ENCODE measurements around the gene SORCS2. TPM values are rescaled to one million over a fixed set of nuclear protein-coding genes. Genes with fewer than 3 reads are reported as not detected.
A peak's percentile ranks its signal among the peaks of the same experiment; 100 is the strongest.

The SORCS2 gene
- total and polyA plus RNA-seq, 2 of the 4 experiments (the other 2 are of a cell fraction) = 0.36 to 0.62 TPM

DNA sequence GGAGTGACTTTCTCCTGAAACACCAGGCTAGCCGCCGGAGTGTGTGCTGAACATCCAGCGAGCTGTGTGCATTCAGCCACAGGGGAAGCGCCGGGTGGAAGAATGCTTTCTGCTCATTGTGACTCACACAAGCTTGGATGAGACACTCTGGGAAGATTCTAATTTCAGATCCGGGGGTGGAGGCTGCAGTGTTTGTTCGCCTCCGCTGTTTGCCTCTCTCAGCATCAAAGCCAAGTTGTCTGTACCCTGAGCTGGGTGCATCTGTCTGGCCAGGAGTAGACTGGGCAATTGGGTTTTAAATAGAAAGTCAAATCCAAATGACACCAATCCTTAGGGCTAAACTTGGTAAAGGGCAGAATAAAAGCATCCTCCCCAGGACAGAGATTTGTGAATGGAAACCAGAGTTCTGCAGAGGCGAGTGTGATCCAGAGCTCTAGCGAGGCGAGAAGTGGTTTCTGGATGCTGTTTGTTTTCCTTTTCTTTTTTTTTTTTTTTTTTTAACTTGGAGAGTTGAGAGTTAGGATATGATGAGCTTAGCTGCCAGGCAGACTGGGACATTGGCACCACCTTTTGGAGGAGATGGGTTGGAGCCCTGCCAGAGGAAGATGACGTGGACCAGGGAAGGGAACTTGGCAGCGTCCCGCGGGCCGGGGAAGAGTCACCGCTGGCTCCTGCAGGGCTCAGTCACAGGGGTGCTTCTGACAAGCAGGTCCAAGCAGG, 438.4 kb downstream of the SORCS2 start:
- H3K23ac ChIP-seq (ENCODE audit: low read depth, low read length) = no peak overlapping the region
- POLR2A ChIA-PET (ENCODE audit: unreplicated experiment) = interaction anchor here (0.6 kb wide), 1 partner anchor 9 kb away, joined by 3 read pairs; no protein-coding TSS in a partner anchor
- peak overlapping the region; percentile 71 for H2AK9ac ChIP-seq (replicated peaks; ENCODE audit: low read depth, low read length, poor library complexity)
- TF ChIP-seq MAZ (IDR thresholded peaks at IDR 0.05; ENCODE audit: borderline replicate concordance, low read depth, low read length) = 0 out of 2 replicates have a peak, but pooled peaks have one; percentile 7
- peak; percentile 45 for TF ChIP-seq RCOR1 (IDR thresholded peaks at IDR 0.05; ENCODE audit: insufficient replicate concordance, low read length)
- TF ChIP-seq, protein P1, sequence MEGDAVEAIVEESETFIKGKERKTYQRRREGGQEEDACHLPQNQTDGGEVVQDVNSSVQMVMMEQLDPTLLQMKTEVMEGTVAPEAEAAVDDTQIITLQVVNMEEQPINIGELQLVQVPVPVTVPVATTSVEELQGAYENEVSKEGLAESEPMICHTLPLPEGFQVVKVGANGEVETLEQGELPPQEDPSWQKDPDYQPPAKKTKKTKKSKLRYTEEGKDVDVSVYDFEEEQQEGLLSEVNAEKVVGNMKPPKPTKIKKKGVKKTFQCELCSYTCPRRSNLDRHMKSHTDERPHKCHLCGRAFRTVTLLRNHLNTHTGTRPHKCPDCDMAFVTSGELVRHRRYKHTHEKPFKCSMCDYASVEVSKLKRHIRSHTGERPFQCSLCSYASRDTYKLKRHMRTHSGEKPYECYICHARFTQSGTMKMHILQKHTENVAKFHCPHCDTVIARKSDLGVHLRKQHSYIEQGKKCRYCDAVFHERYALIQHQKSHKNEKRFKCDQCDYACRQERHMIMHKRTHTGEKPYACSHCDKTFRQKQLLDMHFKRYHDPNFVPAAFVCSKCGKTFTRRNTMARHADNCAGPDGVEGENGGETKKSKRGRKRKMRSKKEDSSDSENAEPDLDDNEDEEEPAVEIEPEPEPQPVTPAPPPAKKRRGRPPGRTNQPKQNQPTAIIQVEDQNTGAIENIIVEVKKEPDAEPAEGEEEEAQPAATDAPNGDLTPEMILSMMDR (conservative IDR thresholded peaks at IDR 0.05; ENCODE audit: low read depth, low read length) = 0 out of 2 replicates have a peak, but pooled peaks have one; percentile 11
- TF ChIP-seq FOS (IDR thresholded peaks at IDR 0.05; ENCODE audit: low read depth, low read length) = peak; percentile 79
- no peak; the same call in 1 of the 2 replicates for TF ChIP-seq POLR2A (IDR thresholded peaks at IDR 0.05; ENCODE audit: low read depth, low read length)
- no peak for TF ChIP-seq RFX5 (IDR thresholded peaks at IDR 0.05; ENCODE audit: low read depth, low read length)
- peak; percentile 29; the same call in 1 of the 2 replicates for TF ChIP-seq RAD21 (IDR thresholded peaks at IDR 0.05; ENCODE audit: low read length)
- peak; percentile 49 for TF ChIP-seq BHLHE40 (IDR thresholded peaks at IDR 0.05; ENCODE audit: low read depth, low read length)
- TF ChIP-seq NFE2L2 (IDR thresholded peaks at IDR 0.05; ENCODE audit: low read depth, low read length) = no peak
- peak overlapping the region; percentile 72 for H3K4me2 ChIP-seq (ENCODE audit: low read depth, low read length)
- dilution Hi-C loops (cut with HindIII; ENCODE audit: low sequenced_read_pairs, unreplicated experiment) (no loop called here), intact Hi-C loops (cut with micrococcal nuclease) (no loop called here), in situ Hi-C loops (cut with MboI; ENCODE audit: low sequenced_read_pairs) (no loop called here)
- H4K20me1 ChIP-seq (ENCODE audit: insufficient read depth, low read length) = peaks cover 6% of the 10 kb centered on the region
- H3K36me3 ChIP-seq (ENCODE audit: control insufficient read depth, insufficient read depth, low read length) = no peaks in the 10 kb centered on the region
- CTCF ChIA-PET = no interaction called here
- H3K27me3 ChIP-seq (ENCODE audit: control insufficient read depth, insufficient read depth, low read length) = peaks cover 4% of the 10 kb centered on the region; the same call in 1 of the 2 replicates
- H2BK20ac ChIP-seq (ENCODE audit: low read depth, low read length) = peak overlapping the region; percentile 73; the same call in 1 of the 2 replicates
- no peaks in the 10 kb centered on the region for H3K9me3 ChIP-seq (ENCODE audit: control insufficient read depth, insufficient read depth, low read length)
- H3K4ac ChIP-seq (ENCODE audit: low read depth, low read length) = peak overlapping the region; percentile 66; the same call in 1 of the 2 replicates
- H3K56ac ChIP-seq (ENCODE audit: extremely low read depth, insufficient read depth, low read length) = peak overlapping the region; percentile 21; the same call in 1 of the 2 replicates
- peaks cover 12% of the 10 kb centered on the region; the same call in 1 of the 2 replicates for H3K9me1 ChIP-seq (ENCODE audit: insufficient read depth, low read length)
- H2AFZ ChIP-seq (replicated peaks; ENCODE audit: low read length, poor library complexity) = peak overlapping the region; percentile 71
- BruUV-seq (replicated peaks) = no TSS peak
- H3K18ac ChIP-seq (ENCODE audit: low read depth, low read length) = no peak overlapping the region
- peak overlapping the region in 1 of 2 experiments; percentile 15; a peak in 1 of 4 replicates for H4K8ac ChIP-seq (ENCODE audit: low read depth in 2 of 2, low read length in 2 of 2)
- H3K9ac ChIP-seq (ENCODE audit: low read depth, low read length) = no peak overlapping the region
- peak overlapping the region; percentile 72; the same call in 1 of the 2 replicates for H3K14ac ChIP-seq (replicated peaks; ENCODE audit: low read depth, low read length)
- H2BK120ac ChIP-seq (ENCODE audit: low read depth, low read length) = peak overlapping the region; percentile 60; the same call in 1 of the 2 replicates
- peak; percentile 89 for DNase-seq
- ATAC-seq (ENCODE audit: low read depth) = peak; percentile 93
- no peak overlapping the region; the same call in 2 of the 3 replicates for H2BK15ac ChIP-seq (ENCODE audit: low read depth, low read length)
- H4K91ac ChIP-seq (ENCODE audit: insufficient read depth, low read depth, low read length) = no peak overlapping the region; the same call in 1 of the 2 replicates
- H2BK5ac ChIP-seq (ENCODE audit: low read depth, low read length, poor library complexity, severe bottlenecking) = no peak overlapping the region
- H4K5ac ChIP-seq (ENCODE audit: low read depth, low read length) = no peak overlapping the region
- H3K27ac ChIP-seq (ENCODE audit: insufficient read depth, low read length) = no peak overlapping the region
- WGBS, 2 experiments (ENCODE audit: extremely low coverage in 2 of 2, insufficient read length in 1 of 2) = 0% methylated on average over 8 of the region's 17 CpGs; no CpG with 5 or more reads in 1 of the 2 experiments
- H2AK5ac ChIP-seq (ENCODE audit: low read depth, low read length) = peak overlapping the region; percentile 62; the same call in 1 of the 2 replicates
- no peak overlapping the region for H3K4me3 ChIP-seq (ENCODE audit: insufficient read depth, low read depth, low read length)
- no peaks in the 10 kb centered on the region for H3K79me1 ChIP-seq (ENCODE audit: low read depth in 1 of 2, low read length in 2 of 2)
- peaks cover 4% of the 10 kb centered on the region for H3K4me1 ChIP-seq (ENCODE audit: control insufficient read depth, insufficient read depth, low read length)
